Mammary epithelial cell (primary cell): ENCODE data around the gene AUTS2.

Experiments
- EZH2 ChIP-seq: IDR thresholded peaks from 2 replicates; pipeline ENCODE4 v1.6.1; 2012; ENCODE audit warnings: low read length, inconsistent platforms, borderline replicate concordance
- TF ChIP-seq, protein P1 (sequence below), 2 donors: IDR thresholded peaks in 1 of 2; conservative IDR thresholded peaks in 1 of 2; 2 replicates each; pipeline ENCODE4 v1.5.1; 2011 to 2012; ENCODE audit warnings: inconsistent platforms in 2 of 2, low read length in 2 of 2, mild to moderate bottlenecking in 2 of 2, control low read depth in 1 of 2, low read depth in 1 of 2; ENCODE audit not compliant: insufficient read depth in 1 of 2; ENCODE audit errors: extremely low read depth in 1 of 2

DNA sequence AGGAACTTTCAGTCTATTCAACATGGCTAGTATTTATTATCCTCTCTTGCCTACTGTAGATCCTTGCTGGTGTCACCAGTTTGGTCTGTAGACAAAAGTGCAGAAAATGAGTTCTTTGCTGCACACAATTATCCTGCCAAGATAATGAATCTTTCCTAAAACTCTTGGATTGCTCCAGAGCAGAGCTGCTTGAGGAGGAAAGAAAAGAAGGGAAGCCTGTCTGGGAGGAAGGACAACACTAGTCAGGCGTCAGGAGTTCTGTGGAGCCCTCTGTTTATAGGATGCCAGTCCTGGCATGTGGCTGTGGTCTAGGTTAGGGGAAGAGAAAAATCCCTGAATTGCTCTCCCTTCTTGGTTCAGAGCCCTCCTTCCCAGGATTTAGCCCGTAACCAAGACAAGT is 1103.7 kb downstream of the AUTS2 start:
- TF ChIP-seq, protein P1, sequence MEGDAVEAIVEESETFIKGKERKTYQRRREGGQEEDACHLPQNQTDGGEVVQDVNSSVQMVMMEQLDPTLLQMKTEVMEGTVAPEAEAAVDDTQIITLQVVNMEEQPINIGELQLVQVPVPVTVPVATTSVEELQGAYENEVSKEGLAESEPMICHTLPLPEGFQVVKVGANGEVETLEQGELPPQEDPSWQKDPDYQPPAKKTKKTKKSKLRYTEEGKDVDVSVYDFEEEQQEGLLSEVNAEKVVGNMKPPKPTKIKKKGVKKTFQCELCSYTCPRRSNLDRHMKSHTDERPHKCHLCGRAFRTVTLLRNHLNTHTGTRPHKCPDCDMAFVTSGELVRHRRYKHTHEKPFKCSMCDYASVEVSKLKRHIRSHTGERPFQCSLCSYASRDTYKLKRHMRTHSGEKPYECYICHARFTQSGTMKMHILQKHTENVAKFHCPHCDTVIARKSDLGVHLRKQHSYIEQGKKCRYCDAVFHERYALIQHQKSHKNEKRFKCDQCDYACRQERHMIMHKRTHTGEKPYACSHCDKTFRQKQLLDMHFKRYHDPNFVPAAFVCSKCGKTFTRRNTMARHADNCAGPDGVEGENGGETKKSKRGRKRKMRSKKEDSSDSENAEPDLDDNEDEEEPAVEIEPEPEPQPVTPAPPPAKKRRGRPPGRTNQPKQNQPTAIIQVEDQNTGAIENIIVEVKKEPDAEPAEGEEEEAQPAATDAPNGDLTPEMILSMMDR (conservative IDR thresholded peaks at IDR 0.05 in 1 of 2, IDR thresholded peaks at IDR 0.05 in 1 of 2; ENCODE audit: extremely low read depth in 1 of 2, insufficient read depth in 1 of 2, low read depth in 1 of 2, low read length in 2 of 2) = no peak
- TF ChIP-seq EZH2 = no peak
